ENCODE results near the gene MOXD1.
A peak's percentile ranks its signal among the peaks of the same experiment; 100 is the strongest.
"Not testable (repeated sequence)": the region's sequence is repeated elsewhere in the genome, so short reads cannot be mapped to it uniquely, and the experiment has no call there.

The MOXD1 gene

GRCh38 chr6:132344811-132345210, 56.5 kb downstream of the MOXD1 start:
- no peak for DNase-seq

DNA sequence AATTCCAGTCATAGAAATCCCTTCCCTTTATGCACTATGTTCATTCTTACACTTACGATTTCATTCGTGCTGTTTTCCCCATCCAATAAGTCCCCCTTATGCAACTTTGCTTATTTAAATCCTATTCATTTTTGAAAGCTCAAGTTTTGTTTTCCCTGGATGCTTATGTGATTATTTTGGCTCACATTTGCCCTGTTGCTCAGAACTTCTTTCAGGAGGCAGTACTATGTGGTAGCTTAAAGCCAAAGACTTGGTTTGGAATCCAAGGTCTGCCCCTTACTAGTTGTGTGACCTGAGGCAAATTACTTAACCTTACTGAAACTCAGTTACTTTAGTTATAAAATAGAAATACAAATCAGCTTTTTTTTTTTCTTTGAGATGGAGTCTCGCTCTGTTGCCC, 59.6 kb downstream of the MOXD1 start:
- DNase-seq, result no peak

DNA sequence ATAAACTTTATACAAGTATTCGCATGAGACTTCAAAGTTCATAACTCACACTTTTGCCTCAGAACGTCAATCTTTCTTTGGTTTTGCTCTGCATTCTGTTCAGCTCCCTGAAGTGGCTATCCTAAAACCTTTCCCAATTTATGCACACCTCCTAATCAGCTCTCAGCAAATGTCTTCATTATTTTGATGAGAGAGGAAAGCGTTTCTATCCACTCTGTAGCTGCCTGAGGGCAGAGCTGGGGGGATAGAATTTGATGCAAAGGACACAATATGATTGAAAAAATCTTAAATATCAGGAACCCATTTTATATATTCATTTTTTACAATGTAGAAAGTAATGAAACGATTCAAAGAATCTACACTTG, 66.8 kb downstream of the MOXD1 start:
- no peak for DNase-seq

GRCh38 chr6:132333639-132334520, 67.4 kb downstream of the MOXD1 start:
- no peak for DNase-seq

DNA sequence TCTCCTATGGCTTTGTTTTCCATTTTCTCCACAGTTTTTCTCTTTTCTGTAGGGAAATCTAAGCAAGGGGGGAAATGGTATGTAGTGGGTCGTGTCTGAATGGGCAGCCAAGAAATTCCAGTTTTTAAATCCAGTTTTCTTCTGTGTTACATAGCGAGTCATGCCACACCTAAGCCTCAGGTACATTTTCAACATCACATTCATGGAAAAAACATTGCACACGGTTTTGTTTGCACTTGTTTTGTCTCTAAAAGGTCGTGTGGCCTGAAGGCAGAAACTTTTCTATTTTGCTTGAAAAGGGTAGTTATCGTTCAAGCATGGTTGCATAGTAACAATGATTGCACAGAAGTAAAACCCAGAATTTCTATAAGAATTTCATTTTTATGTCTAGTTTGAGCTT, 70.5 kb downstream of the MOXD1 start:
- DNase-seq, result no peak

DNA sequence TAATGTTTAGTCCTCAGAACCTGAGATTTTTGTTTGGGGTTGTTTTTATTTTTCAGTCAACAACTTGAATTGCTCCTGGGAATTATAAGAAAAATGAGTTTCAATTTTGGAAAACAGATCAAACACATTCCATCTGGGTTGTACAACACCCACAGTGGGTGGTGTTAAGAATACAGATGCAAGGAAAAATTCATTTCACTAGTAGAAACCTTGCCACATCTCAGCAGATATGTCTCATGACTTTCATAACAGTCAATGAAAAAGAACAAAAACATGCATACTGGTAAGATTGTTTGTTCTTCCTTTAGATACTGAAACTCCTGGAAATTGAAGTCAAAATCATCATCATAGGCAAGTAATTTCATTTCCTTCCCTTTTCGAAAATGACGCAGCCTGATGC, 78.9 kb downstream of the MOXD1 start:
- no peak for DNase-seq

DNA sequence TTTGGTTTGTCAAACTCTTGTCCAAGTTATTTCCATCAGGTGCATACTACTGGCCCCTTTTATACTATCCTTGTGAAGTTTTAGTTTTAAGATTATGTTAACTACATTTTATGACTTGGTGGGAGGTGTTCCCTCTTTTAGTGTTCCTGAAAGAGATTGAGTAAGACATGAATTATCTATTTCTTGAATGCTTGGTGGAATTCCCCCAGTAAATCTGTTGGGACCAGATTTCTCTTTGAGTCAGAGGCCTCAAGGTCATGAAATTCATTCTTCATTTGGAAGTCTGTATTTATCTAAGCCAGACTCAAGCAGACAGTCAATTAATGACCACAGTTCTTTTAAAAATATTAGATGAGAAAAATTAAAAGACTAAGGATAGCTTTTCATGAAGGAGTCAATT, 81.3 kb downstream of the MOXD1 start:
- no peak for DNase-seq

DNA sequence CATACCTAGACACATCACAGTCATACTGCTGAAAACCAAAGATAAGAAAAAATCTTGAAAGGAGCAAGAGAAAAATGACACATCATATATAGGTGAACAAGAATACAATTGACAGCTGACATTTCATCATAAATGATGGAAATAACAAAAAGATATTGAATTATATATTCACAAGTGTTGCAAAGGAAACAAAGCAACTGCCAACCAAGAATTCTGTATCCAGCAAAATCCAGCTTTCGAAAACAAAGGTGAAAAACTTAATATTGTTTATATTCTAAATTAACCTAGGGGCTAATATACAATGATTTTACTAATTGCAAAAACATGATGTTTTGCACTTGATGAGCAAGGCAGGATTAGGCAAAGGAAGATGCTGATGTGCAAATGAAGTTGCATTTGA, 84.3 kb downstream of the MOXD1 start:
- DNase-seq, result no peak

DNA sequence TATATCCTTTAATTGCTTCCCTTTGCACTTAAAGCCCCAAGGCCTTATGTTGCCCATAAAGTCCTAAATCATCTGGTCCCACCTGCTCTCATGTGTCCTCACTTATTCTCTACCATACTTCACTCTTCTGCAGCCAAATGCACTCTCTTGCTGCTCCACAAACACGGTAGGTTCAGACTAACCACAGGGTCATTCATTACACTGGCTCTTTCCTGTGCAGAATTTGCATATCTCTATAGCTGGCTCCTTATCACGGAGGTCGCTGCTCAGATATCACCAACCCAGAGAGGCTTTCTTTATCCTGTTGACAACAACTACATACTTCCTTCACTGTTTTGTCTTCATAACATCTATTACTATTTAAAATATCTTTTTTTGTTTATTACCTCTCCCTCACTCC, 86.8 kb downstream of the MOXD1 start:
- DNase-seq, result no peak

DNA sequence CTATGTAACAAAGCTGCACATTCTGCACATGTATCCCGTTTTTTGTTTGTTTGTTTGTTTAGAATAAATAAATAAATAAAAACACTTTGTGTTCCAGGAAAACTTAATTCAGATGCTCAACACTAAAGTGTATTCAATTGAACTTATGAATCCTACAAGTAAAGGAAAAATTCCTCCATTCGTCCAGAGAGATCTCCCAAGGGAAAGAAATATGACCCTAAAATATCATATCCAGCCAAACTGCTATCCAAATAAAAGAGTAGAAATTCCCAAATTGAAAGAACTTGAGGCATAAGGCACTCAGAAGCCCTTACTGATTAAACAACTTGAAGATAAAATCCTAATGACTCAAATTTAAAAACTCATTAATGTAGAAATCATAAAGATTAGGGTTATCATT, 90.4 kb downstream of the MOXD1 start:
- no peak for DNase-seq

GRCh38 chr6:132310151-132310550, 91.1 kb downstream of the MOXD1 start:
- not testable (repeated sequence) for DNase-seq

- no peak for DNase-seq
Observed at GRCh38 chr6:132304891-132305305, 96.4 kb downstream of the MOXD1 start.

GRCh38 chr6:132300323-132300949, 100.8 kb downstream of the MOXD1 start:
- peak; percentile 11 for DNase-seq

- peak; percentile 3 for DNase-seq
Observed at GRCh38 chr6:132298344-132298949, 102.8 kb downstream of the MOXD1 start.

- no peak for DNase-seq
Observed at GRCh38 chr6:132289756-132290155, 111.5 kb downstream of the MOXD1 start.

DNA sequence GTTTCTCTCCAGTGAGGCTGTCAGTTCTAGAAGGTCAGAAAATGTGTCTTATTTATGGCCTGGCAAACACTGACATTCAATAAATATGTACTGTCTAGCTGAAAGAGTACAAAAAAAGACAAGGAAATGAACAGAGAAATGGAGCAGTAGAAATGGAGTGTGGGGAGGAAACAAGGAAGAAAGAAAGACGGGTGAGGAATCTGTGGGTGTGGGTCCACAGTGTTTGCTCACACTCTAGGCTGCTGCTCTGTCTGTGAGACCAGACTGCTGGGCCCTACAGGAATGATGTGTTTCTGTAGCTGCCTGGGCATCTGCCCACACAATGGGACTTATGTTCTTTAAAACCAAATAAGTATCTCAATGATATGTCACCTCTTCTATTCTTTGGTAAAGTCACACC, 114.2 kb downstream of the MOXD1 start:
- no peak for DNase-seq

GRCh38 chr6:132286298-132287019, 114.8 kb downstream of the MOXD1 start:
- peak; percentile 45 for DNase-seq

DNA sequence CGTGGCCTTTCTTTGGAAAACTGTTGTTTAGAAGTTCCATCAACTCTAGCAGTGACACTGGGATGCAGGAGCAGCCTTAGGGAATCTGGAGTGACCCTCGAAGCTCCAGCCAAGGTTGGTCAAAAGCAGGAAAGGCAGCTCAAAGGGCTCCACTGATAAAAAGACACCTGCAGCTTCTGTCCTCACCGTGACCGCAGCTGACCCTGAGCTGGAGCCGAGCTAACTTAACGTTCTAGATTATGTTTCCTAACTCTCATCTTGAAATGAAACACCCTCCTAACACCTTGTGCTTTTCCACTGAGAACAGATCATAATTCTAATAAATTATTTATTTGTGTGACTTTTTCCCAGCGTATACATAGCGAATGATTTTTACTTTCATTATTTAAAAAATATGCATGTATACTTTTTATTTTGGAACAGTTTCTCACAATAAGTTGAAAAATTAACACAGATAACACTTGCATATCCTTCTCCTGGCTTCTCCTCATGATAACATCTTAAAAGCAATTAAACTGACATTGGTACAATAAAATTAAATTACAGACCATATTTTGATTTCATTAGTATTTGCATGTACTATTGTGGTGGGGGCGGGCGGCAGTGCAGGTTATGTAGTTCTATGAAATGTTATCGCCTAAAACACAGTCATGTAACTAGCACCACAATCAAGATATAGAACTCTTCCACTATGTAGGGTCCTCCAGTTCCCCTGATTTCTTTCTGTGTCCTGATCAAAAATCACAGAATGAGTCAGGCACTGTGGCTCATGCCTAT, 116.1 kb downstream of the MOXD1 start:
- DNase-seq, result no peak

DNA sequence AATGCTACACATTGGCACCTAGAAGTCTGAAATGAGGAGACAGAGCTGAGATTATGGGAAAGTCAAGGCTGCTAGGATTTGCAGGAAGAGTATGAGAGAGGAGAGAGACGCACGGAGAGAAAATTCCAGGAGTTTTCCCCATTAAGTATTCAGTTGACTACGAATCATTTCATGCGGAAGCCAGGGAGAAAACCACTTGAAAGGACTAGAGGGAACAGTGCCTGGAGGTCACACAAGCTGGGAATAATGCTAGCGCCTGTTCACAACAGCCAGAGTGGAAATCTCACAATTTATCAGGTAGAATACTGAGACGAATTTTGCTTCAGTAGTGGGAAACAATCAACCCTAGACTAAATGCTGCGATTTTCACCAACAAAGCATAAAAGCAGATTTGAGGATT, 118.6 kb downstream of the MOXD1 start:
- no peak for DNase-seq

- no peak for DNase-seq
Observed at GRCh38 chr6:132280436-132280835, 120.8 kb downstream of the MOXD1 start.

DNA sequence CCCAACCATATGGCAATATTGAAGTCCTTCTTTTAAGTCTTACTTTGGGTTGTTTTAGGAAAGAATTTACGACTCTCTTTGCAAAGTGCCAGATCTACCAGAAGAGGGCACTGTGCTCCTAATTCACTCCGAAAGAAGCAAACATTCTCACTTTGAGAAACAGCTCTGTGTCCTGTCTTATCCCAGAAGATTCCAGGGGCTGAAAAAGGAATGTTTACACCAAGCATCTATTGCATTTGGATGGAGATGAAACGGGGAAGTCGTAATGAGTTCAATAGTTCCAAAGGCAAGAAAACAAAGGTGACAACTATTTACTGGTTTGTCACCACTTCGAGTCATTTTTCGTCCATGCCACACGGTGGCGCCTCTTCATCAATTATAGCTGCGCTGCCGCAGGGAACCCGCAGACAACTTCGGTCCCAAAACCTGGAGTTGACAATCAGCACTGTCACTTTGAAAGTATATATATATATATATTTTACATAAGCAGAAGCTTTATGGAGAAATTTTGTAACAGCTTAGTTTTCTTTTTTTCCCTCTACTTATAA, 121.6 kb downstream of the MOXD1 start:
- DNase-seq, result peak; percentile 59

All from CD4-positive, alpha-beta T cell treated with Interferon gamma for 1 hour (primary cell).